Cerebellar cortex (tissue), 1 donor: ENCODE results near the gene PEX10.
A peak's percentile ranks its signal among the peaks of the same experiment; 100 is the strongest.
"Not testable (repeated sequence)": the region's sequence is repeated elsewhere in the genome, so short reads cannot be mapped to it uniquely, and the experiment has no call there.

Source experiments
- DNase-seq: peaks from one replicate; pipeline ENCODE4 v3.0.0-alpha.2; 2015; ENCODE audit warnings: low spot score

Gene PEX10

GRCh38 chr1:2443277-2444137 is 31.1 kb upstream of the PEX10 start:
- DNase-seq = no peak

GRCh38 chr1:2442661-2443060 is 30.3 kb upstream of the PEX10 start:
- DNase-seq = no peak

GRCh38 chr1:2441746-2442145 is 29.4 kb upstream of the PEX10 start:
- DNase-seq = no peak

- not testable (repeated sequence) for DNase-seq
Observed at GRCh38 chr1:2440346-2440745, 28.0 kb upstream of the PEX10 start.

- no peak for DNase-seq
Observed at GRCh38 chr1:2439369-2439768, 27.0 kb upstream of the PEX10 start.

GRCh38 chr1:2438641-2439040 is 26.3 kb upstream of the PEX10 start:
- DNase-seq = no peak

- DNase-seq = peak; percentile 83
Observed at GRCh38 chr1:2438038-2438437, 25.7 kb upstream of the PEX10 start.

GRCh38 chr1:2437617-2438016 is 25.3 kb upstream of the PEX10 start:
- no peak for DNase-seq

GRCh38 chr1:2436876-2437275 is 24.5 kb upstream of the PEX10 start:
- DNase-seq = no peak

- no peak for DNase-seq
Observed at GRCh38 chr1:2435746-2436355, 23.5 kb upstream of the PEX10 start.

- DNase-seq = no peak
Observed at GRCh38 chr1:2435091-2435490, 22.7 kb upstream of the PEX10 start.

GRCh38 chr1:2433936-2434655 is 21.7 kb upstream of the PEX10 start:
- no peak for DNase-seq

GRCh38 chr1:2433196-2433595 is 20.8 kb upstream of the PEX10 start:
- DNase-seq = no peak

GRCh38 chr1:2432441-2432844 is 20.1 kb upstream of the PEX10 start:
- no peak for DNase-seq

GRCh38 chr1:2431518-2431917 is 19.2 kb upstream of the PEX10 start:
- no peak for DNase-seq

- no peak for DNase-seq
Observed at GRCh38 chr1:2431103-2431502, 18.7 kb upstream of the PEX10 start.

GRCh38 chr1:2430592-2430973 is 18.2 kb upstream of the PEX10 start:
- DNase-seq = no peak

GRCh38 chr1:2429780-2430591 is 17.6 kb upstream of the PEX10 start:
- DNase-seq = no peak

- no peak for DNase-seq
Observed at GRCh38 chr1:2428490-2428889, 16.1 kb upstream of the PEX10 start.

- DNase-seq = no peak
Observed at GRCh38 chr1:2427976-2428375, 15.6 kb upstream of the PEX10 start.

GRCh38 chr1:2427051-2427450 is 14.7 kb upstream of the PEX10 start:
- no peak for DNase-seq

- DNase-seq = no peak
Observed at GRCh38 chr1:2426540-2426939, 14.2 kb upstream of the PEX10 start.
